ENCODE results near the gene ARHGAP6.

The ARHGAP6 gene

GRCh38 chrX:11209798-11210414 is 455.8 kb downstream of the ARHGAP6 start:
- H3K27ac ChIP-seq = peak overlapping the region; percentile 60
- TF ChIP-seq CTCF (conservative IDR thresholded peaks at IDR 0.05) = no peak

GRCh38 chrX:11206716-11207115 is 459.0 kb downstream of the ARHGAP6 start:
- no peak overlapping the region for H3K27ac ChIP-seq
- TF ChIP-seq CTCF (conservative IDR thresholded peaks at IDR 0.05) = no peak

- no peak for TF ChIP-seq CTCF (conservative IDR thresholded peaks at IDR 0.05)
- H3K27ac ChIP-seq = no peak overlapping the region
Measured at GRCh38 chrX:11205796-11206195, 459.9 kb downstream of the ARHGAP6 start.

- TF ChIP-seq CTCF (conservative IDR thresholded peaks at IDR 0.05) = no peak
- H3K27ac ChIP-seq = no peak overlapping the region
Measured at GRCh38 chrX:11197671-11198070, 468.0 kb downstream of the ARHGAP6 start.

GRCh38 chrX:11196476-11196875 is 469.2 kb downstream of the ARHGAP6 start:
- no peak overlapping the region for H3K27ac ChIP-seq
- TF ChIP-seq CTCF (conservative IDR thresholded peaks at IDR 0.05) = no peak

GRCh38 chrX:11193035-11193469 is 472.7 kb downstream of the ARHGAP6 start:
- peak overlapping the region; percentile 62; the same call in 1 of the 2 replicates for H3K27ac ChIP-seq
- TF ChIP-seq CTCF (conservative IDR thresholded peaks at IDR 0.05) = no peak

- TF ChIP-seq CTCF (conservative IDR thresholded peaks at IDR 0.05) = no peak
- H3K27ac ChIP-seq = peak overlapping the region; percentile 62
Measured at GRCh38 chrX:11190745-11191510, 474.8 kb downstream of the ARHGAP6 start.

Measured in VCaP (cell line).